ENCODE measurements around the gene KCNH2. TPM values are rescaled to one million over a fixed set of nuclear protein-coding genes. Genes with fewer than 3 reads are reported as not detected.

Gene KCNH2
- total and polyA plus RNA-seq, 9 donors: 2.0 to 26.3 (median 6.7) TPM

- DNase-seq: peak in 2 of 5 donors; percentile 46 to 60
- Histone ChIP-seq H3K9me3 (no peaks in the 10 kb centered on the region), H3K27ac (no peak overlapping the region), H3K4me1 (ENCODE audit: insufficient read depth) (peaks cover 6% of the 10 kb centered on the region), H3K4me3 (no peak overlapping the region), H3K36me3 (no peaks in the 10 kb centered on the region), H3K27me3 (no peaks in the 10 kb centered on the region)
- 0 to 1% (median 1%) methylated on average over 55 to 82 of the region's 82 CpGs for WGBS, 3 donors
- intact Hi-C loops (cut with DNase I): loop anchor here in 3 of 4 donors (5.0 to 10.0 kb wide), 2 partner anchors 56 to 96 kb away; no protein-coding TSS in a partner anchor
- TF ChIP-seq EP300 (IDR thresholded peaks at IDR 0.05) (no peak), POLR2A (IDR thresholded peaks at IDR 0.05) (no peak), CTCF (IDR thresholded peaks at IDR 0.05) (no peak)
Measured at GRCh38 chr7:151018421-151019129, 40.5 kb upstream of the KCNH2 start.

DNA sequence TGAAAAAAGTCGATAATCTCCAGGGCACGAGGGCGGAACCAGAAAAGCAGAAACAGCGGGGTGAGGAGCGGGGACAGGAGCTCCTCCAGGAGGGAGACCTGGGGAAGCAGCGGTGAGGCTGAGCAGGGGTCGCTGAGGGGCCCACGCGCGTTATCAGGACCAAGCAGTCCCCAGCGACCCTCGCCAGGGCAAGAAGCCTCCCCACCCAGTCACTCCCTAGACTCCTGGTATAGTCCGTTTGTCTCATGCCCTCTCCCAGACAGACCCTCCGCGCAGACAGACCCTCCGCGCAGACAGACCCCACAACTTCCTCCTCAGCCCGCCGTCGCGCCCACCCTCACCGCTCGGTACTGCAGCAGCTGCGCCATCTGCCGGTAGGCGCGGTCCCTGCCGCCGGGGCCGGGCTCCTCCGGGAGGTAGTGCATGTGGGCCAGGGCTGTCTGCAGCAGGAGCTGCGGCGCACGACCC, 39.9 kb upstream of the KCNH2 start:
- Histone ChIP-seq H3K4me3 (no peak overlapping the region), H3K36me3 (no peaks in the 10 kb centered on the region), H3K27ac (no peak overlapping the region), H3K4me1 (ENCODE audit: insufficient read depth) (peaks cover 6% of the 10 kb centered on the region), H3K9me3 (no peaks in the 10 kb centered on the region), H3K27me3 (no peaks in the 10 kb centered on the region)
- peak; percentile 50 to 83 (median 76) for DNase-seq
- 3 to 4% (median 4%) methylated on average over 34 of the region's 34 CpGs for WGBS, 3 donors
- intact Hi-C loops (cut with DNase I): loop anchor here in 3 of 4 donors (5.0 to 10.0 kb wide), 2 partner anchors 56 to 97 kb away; no protein-coding TSS in a partner anchor
- TF ChIP-seq CTCF (IDR thresholded peaks at IDR 0.05) (peak; percentile 61 to 83 (median 79)), POLR2A (IDR thresholded peaks at IDR 0.05) (no peak)

GRCh38 chr7:151017370-151017952, 39.3 kb upstream of the KCNH2 start:
- Histone ChIP-seq H3K27ac (no peak overlapping the region), H3K4me3 (no peak overlapping the region), H3K9me3 (no peaks in the 10 kb centered on the region), H3K27me3 (no peaks in the 10 kb centered on the region), H3K36me3 (no peaks in the 10 kb centered on the region), H3K4me1 (ENCODE audit: insufficient read depth) (peaks cover 6% of the 10 kb centered on the region)
- DNase-seq: peak in 1 of 5 donors; percentile 26
- TF ChIP-seq EP300 (IDR thresholded peaks at IDR 0.05): no peak
- 42 to 49% (median 47%) methylated on average over 13 of the region's 13 CpGs for WGBS, 3 donors
- intact Hi-C loops (cut with DNase I): loop anchor here in 3 of 4 donors (5.0 to 10.0 kb wide), 2 partner anchors 55 to 97 kb away; no protein-coding TSS in a partner anchor

DNA sequence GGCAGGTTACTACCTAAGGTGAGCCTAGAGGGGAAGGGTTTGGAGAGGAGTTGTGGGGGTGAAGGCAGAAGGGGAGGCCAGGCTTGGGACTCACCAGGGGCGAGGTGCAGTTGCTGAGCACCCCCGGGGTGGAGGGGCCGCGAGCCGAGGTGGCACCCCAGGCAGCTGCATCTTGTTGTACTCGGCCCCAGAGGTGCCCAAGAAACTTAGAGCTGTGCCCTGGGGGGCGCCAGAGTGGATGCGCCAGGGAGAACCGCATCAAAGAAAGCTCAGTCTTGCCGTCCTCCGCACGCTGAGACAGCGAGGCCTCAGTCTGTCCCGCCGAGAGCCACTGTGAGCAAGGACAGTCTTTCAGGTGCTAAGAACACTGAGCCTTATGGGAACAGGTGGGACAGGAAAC, 38.8 kb upstream of the KCNH2 start:
- TF ChIP-seq CTCF (IDR thresholded peaks at IDR 0.05): no peak
- TF ChIP-seq POLR2A (IDR thresholded peaks at IDR 0.05): no peak
- TF ChIP-seq EP300 (IDR thresholded peaks at IDR 0.05): no peak
- Histone ChIP-seq H3K4me3 (no peak overlapping the region), H3K27ac (no peak overlapping the region), H3K4me1 (ENCODE audit: insufficient read depth) (peaks cover 6% of the 10 kb centered on the region), H3K9me3 (no peaks in the 10 kb centered on the region), H3K36me3 (no peaks in the 10 kb centered on the region), H3K27me3 (no peaks in the 10 kb centered on the region)
- WGBS, 3 donors: 82 to 88% (median 83%) methylated on average over 15 of the region's 15 CpGs
- no peak for DNase-seq
- intact Hi-C loops (cut with DNase I): loop anchor here in 3 of 4 donors (5.0 to 10.0 kb wide), 2 partner anchors 55 to 98 kb away; no protein-coding TSS in a partner anchor
